Measurements from ENCODE around the gene GRM1.

GRM1 gene

DNA sequence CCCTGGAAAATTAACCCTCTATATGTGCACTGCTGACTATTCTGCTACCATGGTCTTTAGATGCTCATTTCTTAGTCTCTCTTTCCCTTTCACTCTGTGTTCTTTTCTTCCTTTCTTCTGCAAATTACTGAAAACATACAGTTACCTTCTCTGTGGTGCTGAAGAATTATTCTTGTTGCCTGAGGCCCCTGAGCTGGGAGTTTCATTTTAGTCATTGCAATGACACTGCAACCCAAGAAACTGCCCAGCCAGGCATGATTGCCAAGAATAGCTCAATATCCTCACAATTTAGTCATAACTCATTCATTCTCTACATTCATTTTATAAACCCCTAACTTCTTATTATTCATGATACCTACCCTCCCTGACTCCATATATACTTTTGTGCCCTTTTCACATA lies 269.0 kb downstream of the GRM1 start:
- H3K4me3 ChIP-seq (replicated peaks; ENCODE audit: low read depth, low read length): no peak overlapping the region
- TF ChIP-seq, protein P1, sequence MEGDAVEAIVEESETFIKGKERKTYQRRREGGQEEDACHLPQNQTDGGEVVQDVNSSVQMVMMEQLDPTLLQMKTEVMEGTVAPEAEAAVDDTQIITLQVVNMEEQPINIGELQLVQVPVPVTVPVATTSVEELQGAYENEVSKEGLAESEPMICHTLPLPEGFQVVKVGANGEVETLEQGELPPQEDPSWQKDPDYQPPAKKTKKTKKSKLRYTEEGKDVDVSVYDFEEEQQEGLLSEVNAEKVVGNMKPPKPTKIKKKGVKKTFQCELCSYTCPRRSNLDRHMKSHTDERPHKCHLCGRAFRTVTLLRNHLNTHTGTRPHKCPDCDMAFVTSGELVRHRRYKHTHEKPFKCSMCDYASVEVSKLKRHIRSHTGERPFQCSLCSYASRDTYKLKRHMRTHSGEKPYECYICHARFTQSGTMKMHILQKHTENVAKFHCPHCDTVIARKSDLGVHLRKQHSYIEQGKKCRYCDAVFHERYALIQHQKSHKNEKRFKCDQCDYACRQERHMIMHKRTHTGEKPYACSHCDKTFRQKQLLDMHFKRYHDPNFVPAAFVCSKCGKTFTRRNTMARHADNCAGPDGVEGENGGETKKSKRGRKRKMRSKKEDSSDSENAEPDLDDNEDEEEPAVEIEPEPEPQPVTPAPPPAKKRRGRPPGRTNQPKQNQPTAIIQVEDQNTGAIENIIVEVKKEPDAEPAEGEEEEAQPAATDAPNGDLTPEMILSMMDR (IDR thresholded peaks at IDR 0.05; ENCODE audit: low read depth, low read length, missing control alignments): no peak
- DNase-seq (ENCODE audit: extremely low read depth, low read depth): no peak

DNA sequence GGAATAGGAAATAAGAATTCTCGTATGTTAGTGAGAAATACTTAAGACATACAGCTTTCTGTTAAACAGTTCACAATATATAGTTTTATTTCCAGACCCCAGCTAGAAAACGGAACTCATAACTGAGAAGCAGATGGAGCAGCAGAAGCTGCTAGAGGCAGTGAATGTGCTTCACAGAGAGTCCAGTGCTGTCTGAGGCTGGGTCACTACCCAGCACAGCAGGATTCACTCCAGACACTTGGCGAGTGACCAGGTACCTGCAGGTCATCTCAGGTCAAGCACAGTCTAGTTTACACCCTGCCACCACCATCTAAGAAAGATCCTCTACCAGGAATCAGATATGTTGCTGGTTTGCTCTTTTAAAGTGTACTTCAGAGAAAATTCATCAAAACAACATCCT lies 271.7 kb downstream of the GRM1 start:
- no peak for DNase-seq (ENCODE audit: extremely low read depth, low read depth)
- TF ChIP-seq, protein P1 (IDR thresholded peaks at IDR 0.05; ENCODE audit: low read depth, low read length, missing control alignments): no peak
- H3K4me3 ChIP-seq (replicated peaks; ENCODE audit: low read depth, low read length): no peak overlapping the region

DNA sequence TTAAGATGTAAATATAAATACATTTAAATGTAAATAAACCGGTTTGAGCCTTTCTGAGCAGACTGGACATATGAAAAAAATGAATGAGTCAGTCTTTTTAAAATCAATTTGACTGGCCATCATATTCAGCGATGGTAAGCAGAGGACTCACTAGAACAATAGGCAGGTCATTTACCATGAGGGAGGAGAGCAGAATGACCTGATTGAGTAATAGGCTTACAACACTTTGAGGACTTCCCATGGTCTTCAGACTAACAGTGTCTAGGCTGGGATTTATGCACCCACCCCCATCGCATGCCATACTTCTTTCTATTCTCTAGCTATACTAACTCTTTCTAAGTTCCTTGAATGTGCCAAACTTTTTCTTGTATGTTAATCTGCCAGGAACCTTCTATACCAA lies 272.9 kb downstream of the GRM1 start:
- no peak for DNase-seq (ENCODE audit: extremely low read depth, low read depth)
- TF ChIP-seq, protein P1 (IDR thresholded peaks at IDR 0.05; ENCODE audit: low read depth, low read length, missing control alignments): no peak
- no peak overlapping the region for H3K4me3 ChIP-seq (replicated peaks; ENCODE audit: low read depth, low read length)

DNA sequence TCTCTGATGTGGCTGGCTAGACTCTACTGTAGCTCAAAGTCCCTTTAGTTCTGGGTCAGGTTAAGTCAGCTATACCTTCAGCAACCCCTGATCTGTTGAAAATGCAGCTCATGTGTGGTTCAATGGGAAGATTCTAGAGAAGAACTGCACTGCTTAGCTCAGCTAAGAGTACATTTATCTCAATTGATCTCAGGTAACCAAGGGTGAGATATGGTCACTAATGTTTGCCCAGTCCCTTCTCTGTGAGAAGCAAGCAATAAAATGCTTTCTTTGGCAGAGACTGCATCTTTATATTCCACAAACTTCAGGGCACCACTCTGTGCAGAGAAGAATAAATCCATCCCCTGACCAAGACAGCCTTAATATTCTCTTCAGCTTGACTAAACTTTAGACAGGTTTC lies 274.1 kb downstream of the GRM1 start:
- TF ChIP-seq, protein P1 (IDR thresholded peaks at IDR 0.05; ENCODE audit: low read depth, low read length, missing control alignments): no peak
- H3K4me3 ChIP-seq (replicated peaks; ENCODE audit: low read depth, low read length): no peak overlapping the region
- DNase-seq (ENCODE audit: extremely low read depth, low read depth): no peak

DNA sequence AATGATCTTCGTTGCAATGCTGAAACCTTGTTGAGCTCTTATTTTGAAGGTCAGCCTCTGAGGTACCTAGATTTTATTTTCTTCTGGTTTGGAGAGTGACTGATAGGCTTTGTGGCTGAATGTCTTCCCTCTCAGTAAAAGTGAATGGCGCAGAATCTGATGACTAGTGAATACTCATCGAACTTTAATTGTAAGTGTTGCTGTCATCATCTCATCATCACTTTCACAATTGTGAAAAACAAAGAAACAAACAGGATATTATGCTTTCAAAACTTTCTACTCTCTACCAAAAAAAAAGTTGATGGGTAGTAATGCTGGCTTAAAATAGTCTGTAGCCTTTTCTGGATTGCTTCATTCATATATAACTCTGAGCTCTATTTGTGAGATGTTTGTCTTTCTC lies 275.3 kb downstream of the GRM1 start:
- TF ChIP-seq, protein P1 (IDR thresholded peaks at IDR 0.05; ENCODE audit: low read depth, low read length, missing control alignments): no peak
- no peak overlapping the region for H3K4me3 ChIP-seq (replicated peaks; ENCODE audit: low read depth, low read length)
- DNase-seq (ENCODE audit: extremely low read depth, low read depth): no peak

DNA sequence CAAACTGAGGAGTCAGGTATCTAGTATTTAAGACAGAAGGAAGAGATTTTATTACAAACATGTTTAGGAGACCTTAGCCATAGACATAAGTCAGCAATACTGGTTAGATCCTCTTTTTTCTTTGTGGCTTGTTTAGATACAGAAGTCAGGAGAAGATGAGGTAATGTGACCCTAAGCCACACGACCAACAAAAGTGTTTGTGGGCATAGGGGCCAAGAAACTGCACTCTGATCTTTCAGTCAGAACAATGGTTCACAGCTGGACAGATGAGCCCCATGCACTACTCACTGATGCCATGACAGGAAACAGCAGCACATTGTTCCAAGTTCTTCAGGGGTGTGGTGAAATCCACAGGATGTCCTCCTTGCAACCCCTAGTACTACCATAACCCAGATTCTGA lies 276.2 kb downstream of the GRM1 start:
- DNase-seq (ENCODE audit: extremely low read depth, low read depth): no peak
- TF ChIP-seq, protein P1 (IDR thresholded peaks at IDR 0.05; ENCODE audit: low read depth, low read length, missing control alignments): no peak
- no peak overlapping the region for H3K4me3 ChIP-seq (replicated peaks; ENCODE audit: low read depth, low read length)

DNA sequence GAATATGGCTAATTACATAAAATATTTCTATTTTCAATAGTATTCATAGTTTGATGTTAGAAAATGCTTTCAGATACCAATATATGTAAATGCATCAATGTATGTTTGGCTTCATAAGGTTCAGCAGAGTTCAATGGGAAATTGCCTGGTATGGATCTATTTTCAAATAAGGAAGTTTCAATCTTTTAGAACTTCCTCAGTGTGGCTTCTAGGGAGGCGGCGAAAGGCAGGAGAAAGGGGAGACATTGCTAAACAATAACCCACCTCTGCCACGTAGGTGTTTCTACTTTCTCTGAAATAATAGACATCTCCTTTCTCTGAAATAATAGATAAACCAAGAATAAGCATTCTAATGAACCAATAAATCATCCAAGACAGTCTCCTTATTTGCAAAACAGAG lies 277.1 kb downstream of the GRM1 start:
- TF ChIP-seq, protein P1 (IDR thresholded peaks at IDR 0.05; ENCODE audit: low read depth, low read length, missing control alignments): no peak
- no peak overlapping the region for H3K4me3 ChIP-seq (replicated peaks; ENCODE audit: low read depth, low read length)
- DNase-seq (ENCODE audit: extremely low read depth, low read depth): no peak
